ENCODE measurements around the gene SPINK13. TPM values are rescaled to one million over a fixed set of nuclear protein-coding genes. Genes with fewer than 3 reads are reported as not detected.
A peak's percentile ranks its signal among the peaks of the same experiment; 100 is the strongest.

Gene SPINK13
- 10 to 100 TPM in 1 of 9 donors, 1 to 10 TPM in 4, under 1 TPM in 1, not detected in 3; 0.46 to 16.1 (median 2.0) TPM for total RNA-seq
- polyA plus RNA-seq = 1 to 10 TPM; 2.1 to 6.1 (median 5.7) TPM
- long read RNA-seq, donor 1, transcript SPINK13-201 (5 exons, 509 nt) = major isoform, 5 of 12 reads
- long read RNA-seq, donor 1, partial matches to known transcripts = 0 of 12 reads
- long read RNA-seq, donor 1, other reads (novel, unspliced or antisense) = 7 of 12 reads
- long read RNA-seq, donor 2, partial matches to known transcripts = 0 of 1 reads
- long read RNA-seq, donor 2, other reads (novel, unspliced or antisense) = 0 of 1 reads
- long read RNA-seq, donor 3, transcript SPINK13-201 (5 exons, 509 nt) = major isoform, 8 of 22 reads
- long read RNA-seq, donor 3, partial matches to known transcripts = 5 of 22 reads
- long read RNA-seq, donor 3, other reads (novel, unspliced or antisense) = 9 of 22 reads
- long read RNA-seq, donor 4, partial matches to known transcripts = 0 of 3 reads
- long read RNA-seq, donor 4, other reads (novel, unspliced or antisense) = 2 of 3 reads
- long read RNA-seq, donor 5, partial matches to known transcripts = 0 of 3 reads
- long read RNA-seq, donor 5, other reads (novel, unspliced or antisense) = 1 of 3 reads
- long read RNA-seq, donor 6, partial matches to known transcripts = 0 of 1 reads
- long read RNA-seq, donor 6, other reads (novel, unspliced or antisense) = 1 of 1 reads
- long read RNA-seq, donor 7, partial matches to known transcripts = 0 of 4 reads
- long read RNA-seq, donor 7, other reads (novel, unspliced or antisense) = 0 of 4 reads
- long read RNA-seq, donor 8, transcript SPINK13-201 (5 exons, 509 nt) = major isoform, 6 of 11 reads
- long read RNA-seq, donor 8, partial matches to known transcripts = 0 of 11 reads
- long read RNA-seq, donor 8, other reads (novel, unspliced or antisense) = 5 of 11 reads
- long read RNA-seq, donor 9, partial matches to known transcripts = 0 of 3 reads
- long read RNA-seq, donor 9, other reads (novel, unspliced or antisense) = 0 of 3 reads
- long read RNA-seq, donor 10 = 0 reads

- TF ChIP-seq POLR2A (IDR thresholded peaks at IDR 0.05) (no peak), CTCF (IDR thresholded peaks at IDR 0.05) (no peak)
- H3K27ac ChIP-seq = peak within 1 kb of the TSS in 3 of 5 donors; percentile 8 to 77 (median 72)
- DNase-seq = peak; percentile 79 to 94 (median 90)
- H3K27me3 ChIP-seq = no peaks in the 10 kb centered on the region
- no peak within 1 kb of the TSS for H3K4me3 ChIP-seq
- no peaks in the 10 kb centered on the region for H3K36me3 ChIP-seq (replicated peaks in 1 of 2)
- WGBS, 4 donors = 40 to 58% (median 44%) methylated on average over 4 of the region's 4 CpGs
- H3K9me3 ChIP-seq (replicated peaks in 1 of 3) = no peaks in the 10 kb centered on the region
- peaks cover 0 to 6% of the 10 kb centered on the region in 2 donors for H3K4me1 ChIP-seq (replicated peaks in 1 of 2)
- intact Hi-C loops (cut with DNase I) = no loop called here
These were observed at the start of gene SPINK13 for GRCh38 chr5:148268566-148268965. Gene SPINK13, plus strand, starts transcription at chr5:148268794. Its CDS starts 1,279 bp downstream, at chr5:148270073.

- intact Hi-C loops (cut with DNase I) = no loop called here
- no peak overlapping the region for H3K27ac ChIP-seq
- no peak overlapping the region for H3K4me3 ChIP-seq
- H3K27me3 ChIP-seq = no peaks in the 10 kb centered on the region
- no peaks in the 10 kb centered on the region for H3K36me3 ChIP-seq (replicated peaks in 1 of 2)
- no peaks in the 10 kb centered on the region for H3K9me3 ChIP-seq (replicated peaks in 1 of 3)
- no peak for TF ChIP-seq CTCF (IDR thresholded peaks at IDR 0.05)
- no peak for TF ChIP-seq POLR2A (IDR thresholded peaks at IDR 0.05)
- no peak for DNase-seq
- no peaks in the 10 kb centered on the region for H3K4me1 ChIP-seq (replicated peaks in 1 of 2)
- 83 to 87% (median 85%) methylated on average over 6 of the region's 6 CpGs for WGBS, 4 donors
These were observed 47.1 kb upstream of the SPINK13 start for GRCh38 chr5:148221508-148221907.

GRCh38 chr5:148224117-148224742 is 44.4 kb upstream of the SPINK13 start:
- H3K27me3 ChIP-seq = no peaks in the 10 kb centered on the region
- no peaks in the 10 kb centered on the region for H3K9me3 ChIP-seq (replicated peaks in 1 of 3)
- intact Hi-C loops (cut with DNase I) = no loop called here
- H3K4me3 ChIP-seq = no peak overlapping the region
- DNase-seq = no peak
- TF ChIP-seq CTCF (IDR thresholded peaks at IDR 0.05) (no peak), POLR2A (IDR thresholded peaks at IDR 0.05) (no peak)
- H3K36me3 ChIP-seq (replicated peaks in 1 of 2) = no peaks in the 10 kb centered on the region
- 68 to 81% (median 75%) methylated on average over 2 of the region's 2 CpGs for WGBS, 4 donors
- H3K4me1 ChIP-seq (replicated peaks in 1 of 2) = no peaks in the 10 kb centered on the region
- H3K27ac ChIP-seq = no peak overlapping the region
